Measurements from ENCODE around the gene HDAC1. TPM values are rescaled to one million over a fixed set of nuclear protein-coding genes. Genes with fewer than 3 reads are reported as not detected.
"Not testable (repeated sequence)": the region's sequence is repeated elsewhere in the genome, so short reads cannot be mapped to it uniquely, and the experiment has no call there.

The HDAC1 gene
- total RNA-seq, 2 donors from 2014 or later = 50.9 to 52.0 TPM

DNA sequence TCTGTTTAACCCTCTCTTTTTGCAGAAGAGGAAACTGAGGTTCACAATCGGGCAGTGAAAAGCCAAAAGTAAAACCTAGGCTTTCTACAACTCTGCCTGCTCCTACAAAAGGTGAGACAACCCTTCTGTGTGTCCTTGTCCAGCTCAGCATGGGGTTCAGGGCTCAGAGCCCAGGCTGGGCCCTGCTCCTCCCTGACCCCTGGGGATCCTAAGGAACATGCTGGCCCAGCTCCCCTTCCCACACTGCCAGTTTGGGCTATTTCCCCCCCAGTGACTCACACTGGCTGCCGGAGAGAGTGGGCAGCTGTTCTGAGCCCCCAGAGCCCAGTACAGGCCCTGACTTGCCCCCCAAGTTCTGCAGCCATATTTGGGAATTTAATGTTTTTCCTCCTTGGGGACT is 61.5 kb downstream of the HDAC1 start:
- TF ChIP-seq CTCF (IDR thresholded peaks at IDR 0.05) = no peak
- H3K36me3 ChIP-seq = no peaks in the 10 kb centered on the region
- no peaks in the 10 kb centered on the region for H3K9me3 ChIP-seq
- ATAC-seq (ENCODE audit: insufficient number of reproducible peaks, low FRiP score, low read depth) (no peak), DNase-seq (ENCODE audit: low spot score) (no peak)
- H3K27ac ChIP-seq = peak overlapping the region; percentile 0 to 52
- peaks cover 13 to 29% of the 10 kb centered on the region in 2 donors for H3K4me1 ChIP-seq (ENCODE audit: control insufficient read depth in 1 of 2, low read depth in 2 of 2)
- no peaks in the 10 kb centered on the region for H3K27me3 ChIP-seq (replicated peaks; ENCODE audit: insufficient read depth)
- H3K4me3 ChIP-seq = no peak overlapping the region

- no peak for ATAC-seq (ENCODE audit: insufficient number of reproducible peaks, low FRiP score, low read depth)
- peaks cover 13 to 29% of the 10 kb centered on the region in 2 donors for H3K4me1 ChIP-seq (ENCODE audit: control insufficient read depth in 1 of 2, low read depth in 2 of 2)
Measured at GRCh38 chr1:32353886-32354570, 62.1 kb downstream of the HDAC1 start.

GRCh38 chr1:32355778-32356177 is 63.9 kb downstream of the HDAC1 start:
- H3K36me3 ChIP-seq; H3K4me3 ChIP-seq; H3K27me3 ChIP-seq (replicated peaks; ENCODE audit: insufficient read depth); H3K27ac ChIP-seq; ATAC-seq (ENCODE audit: insufficient number of reproducible peaks, low FRiP score, low read depth); DNase-seq (ENCODE audit: low spot score); H3K9me3 ChIP-seq: not testable (repeated sequence)
- peaks cover 13 to 28% of the 10 kb centered on the region in 2 donors for H3K4me1 ChIP-seq (ENCODE audit: control insufficient read depth in 1 of 2, low read depth in 2 of 2)

More at GRCh38 chr1:32353886-32354570, 62.1 kb downstream of the HDAC1 start:
- Histone ChIP-seq H3K27me3 (replicated peaks; ENCODE audit: insufficient read depth) (no peaks in the 10 kb centered on the region), H3K36me3 (no peaks in the 10 kb centered on the region), H3K27ac (peak overlapping the region in 1 of 2 donors; percentile 52), H3K9me3 (no peaks in the 10 kb centered on the region), H3K4me3 (no peak overlapping the region)
- DNase-seq (ENCODE audit: low spot score) = no peak
- TF ChIP-seq CTCF (IDR thresholded peaks at IDR 0.05) = no peak

DNA sequence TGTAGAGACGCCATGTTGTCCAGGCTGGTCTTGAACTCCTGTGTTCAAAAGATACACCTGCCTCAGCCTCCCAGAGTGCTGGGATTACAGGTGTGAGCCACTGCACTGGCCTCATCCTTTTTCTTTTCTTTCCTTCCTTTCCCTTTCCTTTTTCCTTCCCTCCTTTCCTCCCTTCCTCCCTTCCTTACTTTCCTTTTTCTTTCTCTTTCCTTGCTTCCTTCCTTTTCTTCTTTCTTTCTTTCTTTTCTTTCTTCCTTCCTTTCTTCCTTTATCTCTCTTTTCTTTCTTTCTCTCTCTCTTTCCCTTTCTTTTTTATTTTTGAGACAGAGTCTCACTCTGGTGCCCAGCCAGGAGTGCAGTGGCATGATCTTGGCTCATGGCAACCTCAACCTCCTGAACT is 64.6 kb downstream of the HDAC1 start:
- Histone ChIP-seq H3K27ac (no peak overlapping the region), H3K4me3 (no peak overlapping the region), H3K4me1 (ENCODE audit: control insufficient read depth in 1 of 2, low read depth in 2 of 2) (peaks cover 13 to 24% of the 10 kb centered on the region in 2 donors), H3K9me3 (no peaks in the 10 kb centered on the region), H3K27me3 (replicated peaks; ENCODE audit: insufficient read depth) (no peaks in the 10 kb centered on the region), H3K36me3 (no peaks in the 10 kb centered on the region)
- ATAC-seq (ENCODE audit: insufficient number of reproducible peaks, low FRiP score, low read depth) (no peak), DNase-seq (ENCODE audit: low spot score) (no peak)
- TF ChIP-seq CTCF (IDR thresholded peaks at IDR 0.05) = no peak

- Histone ChIP-seq H3K27ac (no peak overlapping the region), H3K27me3 (replicated peaks; ENCODE audit: insufficient read depth) (no peaks in the 10 kb centered on the region), H3K36me3 (no peaks in the 10 kb centered on the region), H3K4me1 (ENCODE audit: control insufficient read depth in 1 of 2, low read depth in 2 of 2) (peaks cover 10 to 28% of the 10 kb centered on the region in 2 donors), H3K9me3 (no peaks in the 10 kb centered on the region), H3K4me3 (no peak overlapping the region)
- DNase-seq (ENCODE audit: low spot score) (no peak), ATAC-seq (ENCODE audit: insufficient number of reproducible peaks, low FRiP score, low read depth) (no peak)
- no peak for TF ChIP-seq CTCF (IDR thresholded peaks at IDR 0.05)
Measured at GRCh38 chr1:32357614-32358013, 65.7 kb downstream of the HDAC1 start.

DNA sequence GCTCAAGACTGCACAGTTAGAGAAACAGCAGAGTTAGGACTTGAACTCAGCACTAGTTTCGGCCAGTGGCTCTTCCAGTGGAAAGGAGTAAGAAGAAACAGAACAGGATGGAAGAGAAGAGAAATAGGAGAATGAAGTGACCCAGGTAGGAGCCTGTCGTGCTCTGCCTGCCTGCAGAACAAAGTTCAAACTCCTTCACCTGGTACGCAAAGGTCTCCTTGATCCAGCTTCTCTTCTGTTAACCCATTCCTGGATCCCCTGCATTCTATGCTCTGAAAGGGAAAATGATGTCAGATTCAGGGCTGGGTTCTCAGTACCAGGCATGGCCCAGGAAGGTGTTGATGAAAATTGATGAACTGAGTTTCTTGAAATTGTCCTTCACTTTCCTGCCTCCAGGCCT is 66.6 kb downstream of the HDAC1 start:
- H3K27ac ChIP-seq = no peak overlapping the region
- no peaks in the 10 kb centered on the region for H3K9me3 ChIP-seq
- H3K4me1 ChIP-seq (ENCODE audit: control insufficient read depth in 1 of 2, low read depth in 2 of 2) = peaks cover 5 to 24% of the 10 kb centered on the region in 2 donors
- DNase-seq (ENCODE audit: low spot score) (no peak), ATAC-seq (ENCODE audit: insufficient number of reproducible peaks, low FRiP score, low read depth) (no peak)
- TF ChIP-seq CTCF (IDR thresholded peaks at IDR 0.05) = no peak
- H3K36me3 ChIP-seq = no peaks in the 10 kb centered on the region
- H3K4me3 ChIP-seq = no peak overlapping the region
- H3K27me3 ChIP-seq (replicated peaks; ENCODE audit: insufficient read depth) = no peaks in the 10 kb centered on the region
